Mesenchymal stem cell (in vitro differentiated cells and primary cell): ENCODE measurements around the gene CILP2.
A peak's percentile ranks its signal among the peaks of the same experiment; 100 is the strongest.

Source experiments
- DNase-seq: peaks from one replicate; pipeline ENCODE4 v3.0.0-alpha.2; 2013
- H2AFZ ChIP-seq: one replicate; pipeline ENCODE4 v1.6.1; 2013; ENCODE audit warnings: low read depth, mild to moderate bottlenecking, control low read depth, inconsistent platforms, low read length, moderate library complexity
- H2AK5ac ChIP-seq: 2 replicates; pipeline ENCODE4 v1.6.1; 2013; ENCODE audit warnings: low read length, moderate library complexity, mild to moderate bottlenecking, inconsistent platforms; ENCODE audit not compliant: severe bottlenecking
- H2BK120ac ChIP-seq: one replicate; pipeline ENCODE4 v1.6.1; 2013; ENCODE audit warnings: low read depth, mild to moderate bottlenecking, inconsistent platforms, low read length, moderate library complexity
- H2BK12ac ChIP-seq, 2 experiments: one replicate each; pipeline ENCODE4 v1.6.1; 2013; ENCODE audit warnings: inconsistent platforms in 2 of 2, low read length in 2 of 2, mild to moderate bottlenecking in 2 of 2, moderate library complexity in 2 of 2, control low read depth in 1 of 2
- H2BK15ac ChIP-seq: one replicate; pipeline ENCODE4 v1.6.1; 2013; ENCODE audit warnings: mild to moderate bottlenecking, low read depth, inconsistent platforms; ENCODE audit not compliant: poor library complexity, severe bottlenecking
- H2BK5ac ChIP-seq: 2 replicates; pipeline ENCODE4 v1.6.1; 2013; ENCODE audit warnings: low read depth, mild to moderate bottlenecking, low read length, control low read depth, inconsistent platforms; ENCODE audit not compliant: poor library complexity, severe bottlenecking
- H3K14ac ChIP-seq, 2 experiments: one replicate each; pipeline ENCODE4 v1.6.1; 2013; ENCODE audit warnings: inconsistent platforms in 2 of 2, low read length in 2 of 2, control low read depth in 1 of 2, mild to moderate bottlenecking in 1 of 2, moderate library complexity in 1 of 2
- H3K18ac ChIP-seq, 2 experiments: one replicate each; pipeline ENCODE4 v1.6.1; 2013; ENCODE audit warnings: inconsistent platforms in 2 of 2, low read length in 2 of 2, control low read depth in 1 of 2, low read depth in 1 of 2, mild to moderate bottlenecking in 1 of 2
- H3K23ac ChIP-seq, 2 experiments: one replicate each; pipeline ENCODE4 v1.6.1; 2013; ENCODE audit warnings: inconsistent platforms in 2 of 2, low read length in 2 of 2, mild to moderate bottlenecking in 2 of 2, moderate library complexity in 2 of 2, control low read depth in 1 of 2
- H3K27ac ChIP-seq: 2 replicates; pipeline ENCODE4 v1.5.1; 2013; ENCODE audit warnings: mild to moderate bottlenecking, moderate library complexity, low read length, control low read depth, inconsistent platforms; ENCODE audit not compliant: poor library complexity, severe bottlenecking
- H3K27me3 ChIP-seq, 2 experiments: 2 replicates each; pipeline versions ENCODE4 v1.6.1 to v1.7.0; 2013; ENCODE audit warnings: low read length in 2 of 2, mild to moderate bottlenecking in 2 of 2, moderate library complexity in 2 of 2, control low read depth in 1 of 2, inconsistent platforms in 1 of 2; ENCODE audit not compliant: control insufficient read depth in 1 of 2, insufficient read depth in 1 of 2
- H3K36me3 ChIP-seq, 2 experiments: 2 replicates each; pipeline versions ENCODE4 v1.6.1 to v1.7.0; 2013; ENCODE audit warnings: low read length in 2 of 2, control low read depth in 1 of 2, inconsistent platforms in 1 of 2, low read depth in 1 of 2, mild to moderate bottlenecking in 1 of 2; ENCODE audit not compliant: insufficient read depth in 2 of 2, control insufficient read depth in 1 of 2
- H3K4ac ChIP-seq, 2 experiments: one replicate each; pipeline ENCODE4 v1.6.1; 2013; ENCODE audit warnings: inconsistent platforms in 2 of 2, low read length in 2 of 2, mild to moderate bottlenecking in 2 of 2, moderate library complexity in 2 of 2, control low read depth in 1 of 2, low read depth in 1 of 2
- H3K4me1 ChIP-seq: 2 replicates; pipeline ENCODE4 v1.6.1; 2013; ENCODE audit warnings: low read depth, low read length, control low read depth; ENCODE audit not compliant: control insufficient read depth, insufficient read depth
- H3K4me2 ChIP-seq: 2 replicates; pipeline ENCODE4 v1.6.1; 2013; ENCODE audit warnings: low read length, mild to moderate bottlenecking, inconsistent platforms; ENCODE audit not compliant: poor library complexity, severe bottlenecking
- H3K4me3 ChIP-seq, 2 experiments: 2 replicates each; pipeline versions ENCODE4 v1.5.1 to v1.7.0; 2013; ENCODE audit warnings: low read length in 2 of 2, mild to moderate bottlenecking in 2 of 2, control low read depth in 1 of 2, low read depth in 1 of 2; ENCODE audit not compliant: insufficient read depth in 1 of 2
- H3K79me1 ChIP-seq: replicated peaks from 2 replicates; pipeline ENCODE4 v1.6.1; 2013; ENCODE audit warnings: mild to moderate bottlenecking, control low read depth, low read length, inconsistent platforms; ENCODE audit not compliant: poor library complexity, severe bottlenecking
- H3K9ac ChIP-seq: 2 replicates; pipeline ENCODE4 v1.7.0; 2013; ENCODE audit warnings: mild to moderate bottlenecking, low read length, moderate library complexity
- H3K9me3 ChIP-seq: 2 replicates; pipeline ENCODE4 v1.7.0; 2013; ENCODE audit warnings: mild to moderate bottlenecking, low read length; ENCODE audit not compliant: control insufficient read depth
- H4K8ac ChIP-seq: one replicate; pipeline ENCODE4 v1.6.1; 2013; ENCODE audit warnings: inconsistent platforms, mild to moderate bottlenecking, low read length, moderate library complexity
- H4K91ac ChIP-seq: one replicate; pipeline ENCODE4 v1.6.1; 2013; ENCODE audit warnings: mild to moderate bottlenecking, low read length, inconsistent platforms
- WGBS: methylation state at CpG from one replicate; pipeline ENCODE4 v1.1.7; 2013; ENCODE audit warnings: mixed read lengths; 5-methylcytosine and 5-hydroxymethylcytosine counted together

Gene CILP2

GRCh38 chr19:19502808-19503602 lies 35.1 kb upstream of the CILP2 start:
- no peak overlapping the region for H2AK5ac ChIP-seq
- no peak overlapping the region for H2BK120ac ChIP-seq
- no peak overlapping the region for H3K14ac ChIP-seq
- H3K4ac ChIP-seq: no peak overlapping the region
- no peak overlapping the region for H3K23ac ChIP-seq
- 95% methylated on average over 18 of the region's 18 CpGs for whole genome bisulfite sequencing
- H2BK15ac ChIP-seq: no peak overlapping the region
- H2BK5ac ChIP-seq: no peak overlapping the region
- H4K91ac ChIP-seq: no peak overlapping the region
- H4K8ac ChIP-seq: no peak overlapping the region
- H3K4me2 ChIP-seq: no peak overlapping the region
- H3K79me1 ChIP-seq: peaks cover 55% of the 10 kb centered on the region
- no peak overlapping the region for H3K9ac ChIP-seq
- no peak for DNase-seq
- no peaks in the 10 kb centered on the region for H3K9me3 ChIP-seq
- H2BK12ac ChIP-seq: no peak overlapping the region
- no peak overlapping the region for H2AFZ ChIP-seq
- no peak overlapping the region for H3K4me3 ChIP-seq
- H3K18ac ChIP-seq: no peak overlapping the region
- H3K4me1 ChIP-seq: no peaks in the 10 kb centered on the region
- H3K27me3 ChIP-seq: no peaks in the 10 kb centered on the region
- H3K36me3 ChIP-seq: peaks cover 92 to 100% of the 10 kb centered on the region in 2 experiments
- no peak overlapping the region for H3K27ac ChIP-seq

- Histone ChIP-seq H3K23ac (no peak overlapping the region), H3K27ac (no peak overlapping the region), H3K18ac (no peak overlapping the region), H2BK12ac (no peak overlapping the region), H3K4ac (no peak overlapping the region), H3K9me3 (no peaks in the 10 kb centered on the region), H3K9ac (no peak overlapping the region), H2BK15ac (no peak overlapping the region), H3K27me3 (no peaks in the 10 kb centered on the region), H4K8ac (no peak overlapping the region), H3K36me3 (peaks cover 82 to 88% of the 10 kb centered on the region in 2 experiments), H3K4me1 (no peaks in the 10 kb centered on the region), H3K4me2 (no peak overlapping the region), H2AK5ac (no peak overlapping the region), H3K79me1 (peaks cover 39% of the 10 kb centered on the region), H2BK120ac (no peak overlapping the region), H2BK5ac (no peak overlapping the region), H3K14ac (no peak overlapping the region), H4K91ac (no peak overlapping the region), H2AFZ (no peak overlapping the region), H3K4me3 (no peak overlapping the region)
- DNase-seq: no peak
- 96% methylated on average over 23 of the region's 23 CpGs for WGBS
These were observed 33.1 kb upstream of the CILP2 start for GRCh38 chr19:19504754-19505668.

GRCh38 chr19:19505669-19506326 lies 32.3 kb upstream of the CILP2 start:
- H3K36me3 ChIP-seq: peaks cover 74 to 80% of the 10 kb centered on the region in 2 experiments
- no peak overlapping the region for H2AK5ac ChIP-seq
- H3K4me2 ChIP-seq: no peak overlapping the region
- no peak overlapping the region for H4K91ac ChIP-seq
- H4K8ac ChIP-seq: no peak overlapping the region
- H2AFZ ChIP-seq: no peak overlapping the region
- no peak overlapping the region for H3K4ac ChIP-seq
- H3K4me1 ChIP-seq: no peaks in the 10 kb centered on the region
- H3K23ac ChIP-seq: no peak overlapping the region
- DNase-seq: no peak
- H2BK12ac ChIP-seq: no peak overlapping the region
- no peaks in the 10 kb centered on the region for H3K9me3 ChIP-seq
- peaks cover 33% of the 10 kb centered on the region for H3K79me1 ChIP-seq
- H3K4me3 ChIP-seq: no peak overlapping the region
- H3K18ac ChIP-seq: no peak overlapping the region
- no peak overlapping the region for H2BK120ac ChIP-seq
- no peak overlapping the region for H2BK15ac ChIP-seq
- no peak overlapping the region for H3K9ac ChIP-seq
- WGBS: 99% methylated on average over 25 of the region's 27 CpGs
- H3K14ac ChIP-seq: no peak overlapping the region
- H2BK5ac ChIP-seq: no peak overlapping the region
- H3K27ac ChIP-seq: no peak overlapping the region
- H3K27me3 ChIP-seq: no peaks in the 10 kb centered on the region

GRCh38 chr19:19506592-19506991 lies 31.5 kb upstream of the CILP2 start:
- H3K4ac ChIP-seq: no peak overlapping the region
- H3K4me3 ChIP-seq: no peak overlapping the region
- no peak overlapping the region for H2BK12ac ChIP-seq
- H3K18ac ChIP-seq: no peak overlapping the region
- H4K91ac ChIP-seq: no peak overlapping the region
- no peaks in the 10 kb centered on the region for H3K27me3 ChIP-seq
- peaks cover 31% of the 10 kb centered on the region for H3K79me1 ChIP-seq
- H3K23ac ChIP-seq: no peak overlapping the region
- 98% methylated on average over 11 of the region's 12 CpGs for WGBS
- no peaks in the 10 kb centered on the region for H3K4me1 ChIP-seq
- no peak overlapping the region for H2BK120ac ChIP-seq
- H3K36me3 ChIP-seq: peaks cover 67 to 72% of the 10 kb centered on the region in 2 experiments
- DNase-seq: no peak
- H2AK5ac ChIP-seq: no peak overlapping the region
- no peak overlapping the region for H3K27ac ChIP-seq
- no peak overlapping the region for H2AFZ ChIP-seq
- no peak overlapping the region for H3K14ac ChIP-seq
- peak overlapping the region; percentile 22 for H3K9ac ChIP-seq
- H2BK5ac ChIP-seq: no peak overlapping the region
- no peak overlapping the region for H4K8ac ChIP-seq
- no peak overlapping the region for H2BK15ac ChIP-seq
- no peaks in the 10 kb centered on the region for H3K9me3 ChIP-seq
- no peak overlapping the region for H3K4me2 ChIP-seq
